WTC11 (cell line): ENCODE results near the gene C1QTNF8.

Experiments
- ATF1 ChIP-seq: sonication (generic); formaldehyde crosslinking; IDR thresholded peaks from 2 replicates; pipeline ENCODE4 v1.8.1; 2023; ENCODE audit warnings: mild to moderate bottlenecking, moderate library complexity, missing genetic modification reagents
- CBFB ChIP-seq: sonication (generic); formaldehyde crosslinking; IDR thresholded peaks from 2 replicates; pipeline ENCODE4 v1.8.1; 2022; ENCODE audit warnings: mild to moderate bottlenecking, low read depth, missing genetic modification reagents
- ELF4 ChIP-seq: sonication (generic); formaldehyde crosslinking; IDR thresholded peaks from 2 replicates; pipeline ENCODE4 v1.8.1; 2022; ENCODE audit warnings: low read depth, mild to moderate bottlenecking, moderate library complexity, missing genetic modification reagents
- GRHL2 ChIP-seq: fragments of 250-450 bp; sonication (Bioruptor Pico); IDR thresholded peaks from 2 replicates; pipeline ENCODE4 v1.8.0; 2022; ENCODE audit warnings: mild to moderate bottlenecking, moderate library complexity; ENCODE audit not compliant: insufficient replicate concordance, severe bottlenecking
- JUN ChIP-seq: sonication (generic); formaldehyde crosslinking; IDR thresholded peaks from 2 replicates; pipeline ENCODE4 v1.8.0; 2023; ENCODE audit warnings: mild to moderate bottlenecking, missing genetic modification reagents
- TEAD4 ChIP-seq: sonication (generic); formaldehyde crosslinking; IDR thresholded peaks from 2 replicates; pipeline ENCODE4 v1.8.0; 2022; ENCODE audit warnings: mild to moderate bottlenecking, missing genetic modification reagents
- ZNF121 ChIP-seq: sonication (generic); formaldehyde crosslinking; IDR thresholded peaks from 2 replicates; pipeline ENCODE4 v1.8.0; 2023; ENCODE audit warnings: missing genetic modification reagents
- TF ChIP-seq, protein P1 (sequence below): fragments of 200-600 bp; IDR thresholded peaks from 2 replicates; pipeline ENCODE4 v1.8.0; 2022; ENCODE audit warnings: antibody characterized with exemption
- TF ChIP-seq, protein P2 (sequence below): sonication (generic); formaldehyde crosslinking; IDR thresholded peaks from 2 replicates; pipeline ENCODE4 v1.8.1; 2022; ENCODE audit warnings: missing genetic modification reagents, borderline replicate concordance
- TF ChIP-seq, protein P3 (sequence below): sonication (generic); formaldehyde crosslinking; IDR thresholded peaks from 2 replicates; pipeline ENCODE4 v1.8.1; 2022; ENCODE audit warnings: low read depth, mild to moderate bottlenecking, moderate library complexity, missing genetic modification reagents, borderline replicate concordance
- TF ChIP-seq, protein P4 (sequence below): sonication (generic); formaldehyde crosslinking; IDR thresholded peaks from 2 replicates; pipeline ENCODE4 v1.8.1; 2022; ENCODE audit warnings: low read depth, missing genetic modification reagents, borderline replicate concordance
- TF ChIP-seq, protein P5 (sequence below): sonication (generic); formaldehyde crosslinking; IDR thresholded peaks from 2 replicates; pipeline ENCODE4 v1.8.0; 2023; ENCODE audit warnings: mild to moderate bottlenecking, missing genetic modification reagents
- TF ChIP-seq, protein P6 (sequence below): sonication (generic); formaldehyde crosslinking; IDR thresholded peaks from 2 replicates; pipeline ENCODE4 v1.8.1; 2023; ENCODE audit warnings: mild to moderate bottlenecking, moderate library complexity, missing genetic modification reagents
- TF ChIP-seq, protein P7 (sequence below): sonication (generic); formaldehyde crosslinking; IDR thresholded peaks from 2 replicates; pipeline ENCODE4 v1.8.1; 2023; ENCODE audit warnings: mild to moderate bottlenecking, missing genetic modification reagents, moderate library complexity

DNA sequence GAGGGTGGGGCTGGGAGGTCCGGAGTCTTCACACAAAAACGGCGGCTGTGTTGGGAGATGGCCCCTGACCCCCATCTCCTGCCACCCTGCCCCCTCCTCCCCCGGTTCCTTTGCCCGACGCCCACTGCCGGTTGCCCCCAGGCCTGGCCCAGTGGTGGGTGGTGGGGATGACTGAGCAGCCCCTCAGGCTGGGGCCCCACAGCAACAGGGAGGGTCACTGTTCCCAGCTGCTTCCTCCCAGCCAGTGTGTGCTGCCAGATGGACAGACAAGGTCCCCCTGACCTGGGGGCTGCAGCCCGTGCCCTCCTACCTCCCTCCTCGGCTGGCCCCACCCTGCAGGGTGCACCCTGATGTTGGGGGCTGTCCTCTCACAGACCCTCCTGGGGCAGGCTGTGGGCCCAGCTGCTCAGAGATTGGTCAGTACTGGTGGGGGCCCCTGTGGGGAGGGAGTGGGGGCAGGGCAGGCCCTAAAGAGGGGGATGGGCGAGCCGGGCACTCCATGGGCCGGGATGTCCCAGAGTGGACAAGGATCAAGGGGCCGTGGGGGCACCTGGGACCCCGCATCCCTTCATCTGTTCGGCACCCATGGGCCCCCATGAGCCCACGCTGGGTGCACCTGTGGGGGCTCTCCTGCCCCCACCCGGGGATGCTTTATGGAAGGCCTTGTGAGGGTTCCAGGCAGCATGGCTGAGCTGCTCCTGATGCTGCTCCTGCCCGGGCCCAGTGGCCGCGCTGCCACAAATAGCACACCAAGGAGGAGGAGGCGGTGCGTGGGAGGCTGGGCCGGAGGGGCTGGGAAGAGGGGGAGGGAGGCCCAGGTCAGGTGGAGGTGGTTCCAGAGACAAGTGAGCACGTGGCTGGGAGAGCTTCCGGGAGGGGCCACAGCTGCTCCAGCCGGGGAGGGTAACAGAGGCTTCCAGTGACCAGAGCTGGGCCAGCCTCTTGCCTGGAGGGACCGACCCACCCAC, 5.1 kb downstream of the C1QTNF8 start:
- TF ChIP-seq ZNF121 (CRISPR knock-in tag) (no peak), CBFB (CRISPR knock-in tag) (no peak), GRHL2 (no peak), ELF4 (CRISPR knock-in tag) (no peak), JUN (CRISPR knock-in tag) (no peak), TEAD4 (no peak), ATF1 (CRISPR knock-in tag) (no peak)
- TF ChIP-seq, protein P1, sequence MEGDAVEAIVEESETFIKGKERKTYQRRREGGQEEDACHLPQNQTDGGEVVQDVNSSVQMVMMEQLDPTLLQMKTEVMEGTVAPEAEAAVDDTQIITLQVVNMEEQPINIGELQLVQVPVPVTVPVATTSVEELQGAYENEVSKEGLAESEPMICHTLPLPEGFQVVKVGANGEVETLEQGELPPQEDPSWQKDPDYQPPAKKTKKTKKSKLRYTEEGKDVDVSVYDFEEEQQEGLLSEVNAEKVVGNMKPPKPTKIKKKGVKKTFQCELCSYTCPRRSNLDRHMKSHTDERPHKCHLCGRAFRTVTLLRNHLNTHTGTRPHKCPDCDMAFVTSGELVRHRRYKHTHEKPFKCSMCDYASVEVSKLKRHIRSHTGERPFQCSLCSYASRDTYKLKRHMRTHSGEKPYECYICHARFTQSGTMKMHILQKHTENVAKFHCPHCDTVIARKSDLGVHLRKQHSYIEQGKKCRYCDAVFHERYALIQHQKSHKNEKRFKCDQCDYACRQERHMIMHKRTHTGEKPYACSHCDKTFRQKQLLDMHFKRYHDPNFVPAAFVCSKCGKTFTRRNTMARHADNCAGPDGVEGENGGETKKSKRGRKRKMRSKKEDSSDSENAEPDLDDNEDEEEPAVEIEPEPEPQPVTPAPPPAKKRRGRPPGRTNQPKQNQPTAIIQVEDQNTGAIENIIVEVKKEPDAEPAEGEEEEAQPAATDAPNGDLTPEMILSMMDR: no peak
- TF ChIP-seq, protein P2, sequence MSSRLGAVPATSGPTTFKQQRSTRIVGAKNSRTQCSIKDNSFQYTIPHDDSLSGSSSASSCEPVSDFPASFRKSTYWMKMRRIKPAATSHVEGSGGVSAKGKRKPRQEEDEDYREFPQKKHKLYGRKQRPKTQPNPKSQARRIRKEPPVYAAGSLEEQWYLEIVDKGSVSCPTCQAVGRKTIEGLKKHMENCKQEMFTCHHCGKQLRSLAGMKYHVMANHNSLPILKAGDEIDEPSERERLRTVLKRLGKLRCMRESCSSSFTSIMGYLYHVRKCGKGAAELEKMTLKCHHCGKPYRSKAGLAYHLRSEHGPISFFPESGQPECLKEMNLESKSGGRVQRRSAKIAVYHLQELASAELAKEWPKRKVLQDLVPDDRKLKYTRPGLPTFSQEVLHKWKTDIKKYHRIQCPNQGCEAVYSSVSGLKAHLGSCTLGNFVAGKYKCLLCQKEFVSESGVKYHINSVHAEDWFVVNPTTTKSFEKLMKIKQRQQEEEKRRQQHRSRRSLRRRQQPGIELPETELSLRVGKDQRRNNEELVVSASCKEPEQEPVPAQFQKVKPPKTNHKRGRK: no peak
- TF ChIP-seq, protein P3, sequence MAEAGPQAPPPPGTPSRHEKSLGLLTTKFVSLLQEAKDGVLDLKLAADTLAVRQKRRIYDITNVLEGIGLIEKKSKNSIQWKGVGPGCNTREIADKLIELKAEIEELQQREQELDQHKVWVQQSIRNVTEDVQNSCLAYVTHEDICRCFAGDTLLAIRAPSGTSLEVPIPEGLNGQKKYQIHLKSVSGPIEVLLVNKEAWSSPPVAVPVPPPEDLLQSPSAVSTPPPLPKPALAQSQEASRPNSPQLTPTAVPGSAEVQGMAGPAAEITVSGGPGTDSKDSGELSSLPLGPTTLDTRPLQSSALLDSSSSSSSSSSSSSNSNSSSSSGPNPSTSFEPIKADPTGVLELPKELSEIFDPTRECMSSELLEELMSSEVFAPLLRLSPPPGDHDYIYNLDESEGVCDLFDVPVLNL (CRISPR knock-in tag): no peak
- TF ChIP-seq, protein P4, sequence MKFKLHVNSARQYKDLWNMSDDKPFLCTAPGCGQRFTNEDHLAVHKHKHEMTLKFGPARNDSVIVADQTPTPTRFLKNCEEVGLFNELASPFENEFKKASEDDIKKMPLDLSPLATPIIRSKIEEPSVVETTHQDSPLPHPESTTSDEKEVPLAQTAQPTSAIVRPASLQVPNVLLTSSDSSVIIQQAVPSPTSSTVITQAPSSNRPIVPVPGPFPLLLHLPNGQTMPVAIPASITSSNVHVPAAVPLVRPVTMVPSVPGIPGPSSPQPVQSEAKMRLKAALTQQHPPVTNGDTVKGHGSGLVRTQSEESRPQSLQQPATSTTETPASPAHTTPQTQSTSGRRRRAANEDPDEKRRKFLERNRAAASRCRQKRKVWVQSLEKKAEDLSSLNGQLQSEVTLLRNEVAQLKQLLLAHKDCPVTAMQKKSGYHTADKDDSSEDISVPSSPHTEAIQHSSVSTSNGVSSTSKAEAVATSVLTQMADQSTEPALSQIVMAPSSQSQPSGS (CRISPR knock-in tag): no peak
- TF ChIP-seq, protein P5, sequence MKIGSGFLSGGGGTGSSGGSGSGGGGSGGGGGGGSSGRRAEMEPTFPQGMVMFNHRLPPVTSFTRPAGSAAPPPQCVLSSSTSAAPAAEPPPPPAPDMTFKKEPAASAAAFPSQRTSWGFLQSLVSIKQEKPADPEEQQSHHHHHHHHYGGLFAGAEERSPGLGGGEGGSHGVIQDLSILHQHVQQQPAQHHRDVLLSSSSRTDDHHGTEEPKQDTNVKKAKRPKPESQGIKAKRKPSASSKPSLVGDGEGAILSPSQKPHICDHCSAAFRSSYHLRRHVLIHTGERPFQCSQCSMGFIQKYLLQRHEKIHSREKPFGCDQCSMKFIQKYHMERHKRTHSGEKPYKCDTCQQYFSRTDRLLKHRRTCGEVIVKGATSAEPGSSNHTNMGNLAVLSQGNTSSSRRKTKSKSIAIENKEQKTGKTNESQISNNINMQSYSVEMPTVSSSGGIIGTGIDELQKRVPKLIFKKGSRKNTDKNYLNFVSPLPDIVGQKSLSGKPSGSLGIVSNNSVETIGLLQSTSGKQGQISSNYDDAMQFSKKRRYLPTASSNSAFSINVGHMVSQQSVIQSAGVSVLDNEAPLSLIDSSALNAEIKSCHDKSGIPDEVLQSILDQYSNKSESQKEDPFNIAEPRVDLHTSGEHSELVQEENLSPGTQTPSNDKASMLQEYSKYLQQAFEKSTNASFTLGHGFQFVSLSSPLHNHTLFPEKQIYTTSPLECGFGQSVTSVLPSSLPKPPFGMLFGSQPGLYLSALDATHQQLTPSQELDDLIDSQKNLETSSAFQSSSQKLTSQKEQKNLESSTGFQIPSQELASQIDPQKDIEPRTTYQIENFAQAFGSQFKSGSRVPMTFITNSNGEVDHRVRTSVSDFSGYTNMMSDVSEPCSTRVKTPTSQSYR (CRISPR knock-in tag): no peak
- TF ChIP-seq, protein P6, sequence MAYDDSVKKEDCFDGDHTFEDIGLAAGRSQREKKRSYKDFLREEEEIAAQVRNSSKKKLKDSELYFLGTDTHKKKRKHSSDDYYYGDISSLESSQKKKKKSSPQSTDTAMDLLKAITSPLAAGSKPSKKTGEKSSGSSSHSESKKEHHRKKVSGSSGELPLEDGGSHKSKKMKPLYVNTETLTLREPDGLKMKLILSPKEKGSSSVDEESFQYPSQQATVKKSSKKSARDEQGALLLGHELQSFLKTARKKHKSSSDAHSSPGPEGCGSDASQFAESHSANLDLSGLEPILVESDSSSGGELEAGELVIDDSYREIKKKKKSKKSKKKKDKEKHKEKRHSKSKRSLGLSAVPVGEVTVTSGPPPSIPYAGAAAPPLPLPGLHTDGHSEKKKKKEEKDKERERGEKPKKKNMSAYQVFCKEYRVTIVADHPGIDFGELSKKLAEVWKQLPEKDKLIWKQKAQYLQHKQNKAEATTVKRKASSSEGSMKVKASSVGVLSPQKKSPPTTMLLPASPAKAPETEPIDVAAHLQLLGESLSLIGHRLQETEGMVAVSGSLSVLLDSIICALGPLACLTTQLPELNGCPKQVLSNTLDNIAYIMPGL: no peak
- TF ChIP-seq, protein P7, sequence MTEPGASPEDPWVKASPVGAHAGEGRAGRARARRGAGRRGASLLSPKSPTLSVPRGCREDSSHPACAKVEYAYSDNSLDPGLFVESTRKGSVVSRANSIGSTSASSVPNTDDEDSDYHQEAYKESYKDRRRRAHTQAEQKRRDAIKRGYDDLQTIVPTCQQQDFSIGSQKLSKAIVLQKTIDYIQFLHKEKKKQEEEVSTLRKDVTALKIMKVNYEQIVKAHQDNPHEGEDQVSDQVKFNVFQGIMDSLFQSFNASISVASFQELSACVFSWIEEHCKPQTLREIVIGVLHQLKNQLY (CRISPR knock-in tag): no peak
